Stimulated activated CD4-positive, alpha-beta T cell treated with anti-CD3 and anti-CD28 coated beads, Interleukin-12 subunit alpha, Interleukin-12 subunit beta, amount 100 ng/mL, for 48 hours (primary cell): ENCODE measurements around the gene PLIN4.

Experiments used
- DNase-seq, 3 donors: peaks; one replicate each; pipeline ENCODE4 v3.0.0-alpha.2; 2020; ENCODE audit warnings: low read depth in 2 of 3, low spot score in 1 of 3

The PLIN4 gene

DNA sequence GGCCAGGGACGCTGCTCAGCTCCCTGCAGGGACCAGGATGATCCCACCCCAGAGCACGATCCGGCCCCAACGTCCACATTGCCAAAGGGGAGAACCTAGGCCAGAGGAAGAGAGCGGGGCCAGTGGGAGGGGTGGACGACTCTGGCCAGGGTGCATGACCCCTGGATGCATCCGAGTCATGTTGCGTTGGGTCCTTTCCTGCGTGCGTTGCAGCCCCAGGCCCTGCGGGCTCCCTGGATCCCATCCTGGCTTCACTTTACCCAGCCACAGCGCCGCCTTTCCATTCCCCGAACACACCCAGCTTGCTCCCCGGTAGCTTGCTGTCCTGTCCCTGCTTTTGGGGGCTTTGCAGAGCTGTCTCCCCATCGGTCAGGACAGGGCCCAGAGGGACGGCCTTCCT is 10.5 kb downstream of the PLIN4 start:
- no peak for DNase-seq

DNA sequence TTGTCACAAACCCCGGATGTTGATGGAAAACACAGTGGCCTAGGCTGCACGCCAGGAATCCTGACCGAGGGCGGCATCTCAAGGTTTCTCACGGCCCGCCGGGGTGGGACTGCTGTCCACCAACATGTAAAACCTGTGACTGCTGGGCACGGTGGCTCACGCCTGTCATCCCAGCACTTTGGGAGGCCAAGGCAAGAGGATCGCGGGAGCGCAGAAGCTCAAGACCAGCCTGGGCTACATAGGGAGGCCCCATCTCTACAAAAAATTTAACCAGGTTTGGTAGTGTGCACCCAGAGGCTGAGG is 11.2 kb downstream of the PLIN4 start:
- DNase-seq: no peak

DNA sequence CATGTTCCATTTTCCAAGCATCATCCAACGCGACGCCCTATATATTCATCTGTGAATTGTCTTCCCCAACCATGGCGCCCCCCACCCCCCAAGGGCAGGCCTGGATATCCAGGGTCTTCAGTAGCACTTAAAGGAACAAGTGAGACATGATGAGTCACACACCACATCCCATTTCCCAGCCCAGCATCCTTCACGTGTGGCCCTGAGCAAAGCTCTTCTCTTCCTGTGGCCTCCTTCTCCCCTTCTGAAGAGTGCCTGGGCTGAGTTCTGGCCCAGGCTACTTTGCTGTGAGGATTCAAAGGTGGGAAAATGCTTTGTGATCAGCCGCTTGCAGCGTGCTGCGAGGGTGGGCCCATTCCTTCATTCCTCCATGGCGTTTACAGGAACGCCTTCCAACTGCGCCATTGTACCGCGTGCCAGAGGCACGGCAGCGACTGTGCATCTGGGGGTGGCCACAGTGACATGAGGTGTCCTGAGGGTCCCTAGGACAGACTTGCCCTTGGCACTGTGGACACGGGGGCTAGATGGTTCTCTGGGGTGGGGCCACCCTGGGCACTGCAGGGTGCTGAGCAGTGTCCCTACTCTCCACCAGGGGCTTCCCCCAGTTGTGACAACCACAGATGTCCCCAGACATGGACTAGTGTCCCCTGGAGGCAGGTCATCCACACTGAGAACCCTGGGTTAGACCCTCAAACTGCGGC is 11.7 kb downstream of the PLIN4 start:
- no peak for DNase-seq

DNA sequence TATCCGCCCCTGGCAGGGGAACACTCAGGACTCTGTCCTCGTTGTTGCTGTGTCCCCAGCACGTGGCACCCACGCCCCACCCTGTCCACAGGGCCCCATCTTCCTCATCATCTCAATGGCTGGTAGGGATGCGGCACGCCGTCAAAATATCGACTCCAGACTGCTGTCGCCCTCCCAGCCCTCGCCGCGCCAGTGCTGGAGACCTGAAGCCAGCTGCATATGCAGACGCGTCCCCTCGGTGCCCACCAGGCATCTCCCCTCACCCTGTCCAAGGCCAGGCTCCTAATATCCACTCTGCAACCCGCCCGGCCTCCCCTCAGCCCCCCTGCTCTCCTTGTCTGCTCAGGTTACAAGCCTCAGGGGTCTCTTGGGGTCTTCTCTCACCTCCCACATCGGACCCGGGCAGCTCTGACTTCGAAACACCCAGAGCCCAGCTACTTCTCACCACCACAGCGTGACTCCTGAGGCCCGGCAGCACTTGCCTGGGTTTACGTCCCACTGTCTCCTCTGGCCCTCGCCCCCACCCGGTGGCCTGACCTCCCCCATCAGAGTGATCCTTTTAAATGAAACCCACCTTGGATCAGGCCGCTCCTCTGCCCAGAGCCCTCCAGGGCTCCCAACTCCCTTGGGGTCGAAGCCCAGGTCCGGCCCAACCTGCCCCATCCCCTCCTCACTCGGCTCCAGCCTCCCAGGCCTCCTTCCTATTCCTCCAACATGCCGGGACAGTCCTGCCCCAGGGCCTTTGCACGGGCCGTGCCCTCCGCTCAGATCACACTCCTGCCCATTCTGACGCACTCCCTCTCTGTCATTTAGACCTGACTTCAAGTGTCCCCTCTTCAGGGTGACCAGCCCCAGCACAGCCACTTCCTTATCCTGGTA is 12.5 kb downstream of the PLIN4 start:
- DNase-seq: no peak

DNA sequence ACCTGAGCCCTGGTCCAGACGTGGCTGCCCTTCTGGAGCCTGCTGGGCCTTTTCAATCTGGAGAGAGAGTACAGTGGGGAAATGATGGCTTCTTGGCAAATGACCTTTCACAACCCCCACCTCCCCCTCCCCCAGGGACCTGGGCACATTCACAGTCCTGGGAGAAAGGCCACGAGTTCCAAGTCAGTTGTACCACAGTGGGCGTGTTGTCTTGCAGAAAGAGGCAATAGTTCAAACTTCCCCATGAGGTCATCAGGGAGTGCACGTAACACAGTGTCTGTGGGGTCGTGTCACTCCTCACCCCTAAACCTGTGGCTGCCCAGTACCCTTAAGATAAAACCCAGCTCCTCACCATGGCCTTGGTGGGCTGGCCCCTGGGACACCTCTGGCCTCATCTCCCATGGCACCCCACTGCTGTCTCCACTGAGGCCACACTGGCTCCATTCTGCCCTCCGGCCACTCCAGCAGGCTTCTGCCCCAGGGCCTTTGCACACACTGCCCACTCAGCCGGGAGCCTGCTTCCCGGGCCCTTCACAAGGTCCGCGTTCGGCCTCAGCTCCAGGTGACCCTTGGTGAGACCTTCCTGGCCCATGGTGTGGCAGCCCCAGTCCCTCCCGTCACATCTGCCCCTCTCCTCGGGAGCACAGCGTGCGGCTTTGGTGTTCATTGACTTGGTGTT is 13.3 kb downstream of the PLIN4 start:
- DNase-seq: no peak

DNA sequence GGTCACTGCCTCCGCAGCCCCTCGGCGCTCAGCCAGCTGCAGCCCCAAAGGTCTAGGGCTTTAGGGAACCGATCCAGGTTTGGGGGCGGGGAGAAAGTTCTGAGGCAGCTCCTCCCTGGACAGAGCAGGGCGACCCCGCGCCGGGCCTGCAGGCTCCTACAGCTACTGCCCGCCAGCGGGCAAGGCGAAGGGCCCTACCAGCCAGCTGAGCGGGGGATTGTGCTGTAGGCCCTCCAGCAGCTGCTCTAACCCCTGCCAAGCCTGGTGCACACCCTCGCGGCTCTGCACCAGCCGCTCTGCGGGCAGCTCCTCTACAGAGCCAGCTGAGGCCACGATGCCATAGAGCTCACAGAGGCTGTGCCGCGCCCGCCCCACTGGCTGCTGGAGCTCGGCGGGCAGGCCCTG is 14.0 kb downstream of the PLIN4 start:
- no peak for DNase-seq

DNA sequence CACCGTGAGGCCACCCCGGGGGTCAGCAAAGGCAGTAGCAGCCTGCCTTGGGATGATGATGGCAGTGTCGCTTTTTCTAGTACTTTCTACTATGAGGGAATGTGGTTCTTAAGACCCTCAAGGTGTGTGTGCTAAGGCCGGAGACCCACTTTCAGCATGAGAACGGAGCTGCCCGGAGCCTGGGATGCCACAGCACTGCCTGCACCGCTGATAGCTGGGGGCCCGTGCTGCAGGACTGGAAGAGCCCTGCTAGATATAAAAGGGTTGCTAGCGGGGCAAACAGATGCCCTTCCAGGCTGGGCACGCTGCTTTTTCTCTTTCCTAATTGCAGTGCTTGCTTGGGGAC is 14.5 kb downstream of the PLIN4 start:
- no peak for DNase-seq

DNA sequence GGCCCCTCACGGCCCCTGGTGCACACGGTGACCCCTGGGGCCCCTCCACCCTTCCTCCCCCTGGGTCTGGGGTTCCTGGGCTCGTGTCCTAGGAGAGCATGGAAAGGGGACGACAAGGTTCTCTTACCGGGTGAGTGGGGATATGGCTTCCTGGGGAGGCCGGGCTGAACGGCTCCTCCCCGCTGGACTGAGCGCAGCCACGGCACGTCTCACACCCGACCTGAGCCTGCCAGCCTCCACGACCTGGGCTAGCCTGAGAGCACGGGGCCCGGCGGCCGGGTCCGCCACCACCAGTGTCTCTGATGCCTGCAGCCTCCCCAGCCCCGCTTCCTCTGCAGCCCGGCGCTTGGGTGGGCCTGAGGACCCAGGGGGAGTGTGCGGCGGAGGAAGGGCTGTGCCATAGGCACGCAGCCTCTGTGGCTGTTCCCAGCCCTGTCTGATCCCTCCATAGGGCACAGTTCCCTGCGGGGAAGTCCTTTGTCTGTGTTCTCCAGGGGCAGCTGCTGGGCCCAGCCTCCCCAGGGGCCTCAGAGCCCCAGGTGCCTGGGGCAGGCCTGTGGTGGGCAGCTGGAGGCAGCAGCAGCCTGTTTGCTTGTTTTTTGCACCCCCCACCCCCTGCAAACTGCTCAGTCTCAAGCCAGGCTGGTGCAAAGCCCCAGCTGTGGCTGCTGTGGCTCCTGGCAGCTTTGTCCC is 15.0 kb downstream of the PLIN4 start:
- DNase-seq: no peak

DNA sequence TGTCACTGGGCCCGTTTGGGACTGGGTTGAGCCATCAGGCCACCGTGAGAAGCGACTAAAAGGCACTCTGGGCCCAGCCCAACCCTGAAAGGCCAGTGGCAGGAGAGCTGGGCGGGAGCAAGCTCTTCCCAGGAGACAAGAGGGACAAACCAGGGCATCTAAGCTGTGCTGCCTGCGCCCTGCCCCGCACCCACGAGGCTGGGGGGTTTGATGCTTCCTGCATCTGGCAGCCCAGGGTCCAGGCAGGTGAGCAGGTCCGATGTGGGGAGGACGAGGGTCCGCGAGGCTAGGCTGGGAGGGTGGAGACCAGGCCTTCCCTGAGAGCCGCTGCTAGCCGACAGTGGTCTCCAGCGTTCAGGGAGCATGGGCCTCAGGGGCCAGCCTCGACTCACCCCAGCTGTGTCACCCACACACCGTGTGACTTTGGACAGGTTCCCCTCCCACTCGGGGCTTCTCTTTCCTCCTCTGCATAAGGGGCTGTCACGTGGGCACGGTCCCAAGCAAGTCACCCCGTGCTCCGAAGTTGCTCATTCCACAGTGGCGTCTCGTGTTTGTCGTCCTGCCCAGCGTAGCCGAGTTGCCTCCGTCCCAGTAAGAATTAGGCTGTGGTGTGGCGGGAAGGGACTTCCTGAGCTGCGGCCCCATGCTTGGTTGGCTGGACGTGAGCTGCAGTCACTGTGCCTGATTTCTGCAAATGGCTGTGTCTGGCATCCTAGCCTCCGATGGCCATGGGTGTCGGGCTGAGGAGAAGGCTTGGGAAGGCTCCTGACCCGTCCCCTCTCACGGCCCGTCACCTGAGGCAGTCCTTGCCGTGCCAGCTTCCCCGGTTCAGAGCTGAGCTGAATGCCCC is 15.8 kb downstream of the PLIN4 start:
- DNase-seq: no peak

DNA sequence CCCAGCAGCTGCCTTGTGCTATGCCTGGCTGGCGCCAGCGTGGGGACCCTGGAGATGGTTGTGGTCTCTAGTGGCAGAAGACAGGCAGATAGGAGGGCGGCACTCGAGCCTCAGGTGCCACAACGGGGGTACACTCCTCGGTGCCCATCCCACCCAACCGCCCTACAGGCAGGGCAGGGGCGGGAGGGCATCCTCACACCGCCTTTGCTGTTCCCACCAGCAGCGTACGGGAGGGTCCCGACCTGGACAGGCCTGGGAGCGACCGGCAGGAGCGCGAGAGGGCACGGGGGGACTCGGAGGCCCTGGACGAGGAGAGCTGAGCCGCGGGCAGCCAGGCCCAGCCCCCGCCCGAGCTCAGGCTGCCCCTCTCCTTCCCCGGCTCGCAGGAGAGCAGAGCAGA is 16.6 kb downstream of the PLIN4 start:
- DNase-seq: no peak

DNA sequence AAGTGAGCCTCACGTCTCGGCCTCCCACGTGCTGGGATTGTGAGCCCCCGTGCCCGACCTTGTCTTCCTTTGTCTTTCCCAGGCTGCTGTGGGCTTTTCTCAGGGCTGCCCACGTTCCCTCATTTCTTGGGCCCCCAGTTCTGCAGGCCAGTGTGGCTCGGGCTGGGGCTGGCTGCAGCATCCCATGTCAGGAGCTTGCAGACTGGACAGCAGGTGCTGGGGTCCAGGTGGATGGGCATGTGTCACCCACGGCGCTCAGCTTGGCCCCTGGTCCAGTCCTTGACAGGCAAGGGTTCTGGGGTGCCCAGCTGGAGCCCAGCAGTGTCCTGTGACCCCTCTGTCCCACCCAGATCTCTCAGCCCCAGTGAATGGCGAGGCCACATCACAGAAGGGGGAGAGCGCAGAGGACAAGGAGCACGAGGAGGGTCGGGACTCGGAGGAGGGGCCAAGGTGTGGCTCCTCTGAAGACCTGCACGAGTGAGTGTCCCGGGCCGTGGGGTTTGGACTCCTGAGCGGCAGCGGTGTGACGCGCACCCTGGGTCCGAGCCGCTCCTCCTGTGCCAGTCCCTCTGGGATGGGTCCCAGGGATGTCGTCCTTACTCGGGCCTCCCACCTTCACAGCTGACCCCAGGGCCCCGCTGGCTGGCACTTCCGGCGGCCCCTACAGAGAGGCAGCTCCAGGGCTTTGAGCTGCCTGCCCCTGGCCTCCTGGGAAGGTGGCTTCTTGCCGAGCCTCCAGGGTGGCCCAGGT is 17.3 kb downstream of the PLIN4 start:
- DNase-seq: no peak

DNA sequence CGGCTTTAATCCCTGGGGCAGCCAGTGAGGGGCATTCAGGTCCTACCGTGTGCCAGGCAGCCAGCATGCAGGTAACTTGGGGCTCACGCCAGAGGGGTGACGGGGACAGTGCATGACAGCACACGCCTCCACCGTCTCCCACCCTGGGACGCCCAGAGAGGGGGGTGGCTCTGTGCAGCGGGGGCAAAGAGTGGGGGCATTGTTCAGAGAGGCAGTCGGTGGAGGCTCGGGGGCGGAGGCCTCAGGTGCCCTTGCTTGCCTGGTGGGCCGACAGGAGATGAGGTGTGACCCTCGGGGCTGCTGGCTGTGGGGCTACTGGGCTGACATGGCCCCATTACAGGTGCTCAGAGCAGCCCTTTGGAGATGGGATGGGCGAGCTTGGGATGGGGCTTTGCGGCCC is 18.4 kb downstream of the PLIN4 start:
- DNase-seq: no peak

DNA sequence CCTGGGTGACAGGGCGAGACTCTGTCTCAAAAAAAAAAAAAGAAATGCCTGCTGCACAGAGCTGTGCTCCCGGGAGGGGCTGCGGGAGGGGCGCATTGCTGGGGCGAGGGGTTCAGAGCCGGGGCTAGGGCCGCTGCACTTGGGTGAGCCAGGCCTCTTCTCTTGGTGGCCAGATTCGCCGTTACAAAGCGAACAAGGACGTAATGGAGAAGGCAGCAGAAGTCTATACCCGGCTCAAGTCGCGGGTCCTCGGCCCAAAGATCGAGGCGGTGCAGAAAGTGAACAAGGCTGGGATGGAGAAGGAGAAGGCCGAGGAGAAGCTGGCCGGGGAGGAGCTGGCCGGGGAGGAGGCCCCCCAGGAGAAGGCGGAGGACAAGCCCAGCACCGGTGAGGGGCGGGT is 19.0 kb downstream of the PLIN4 start:
- DNase-seq: no peak

DNA sequence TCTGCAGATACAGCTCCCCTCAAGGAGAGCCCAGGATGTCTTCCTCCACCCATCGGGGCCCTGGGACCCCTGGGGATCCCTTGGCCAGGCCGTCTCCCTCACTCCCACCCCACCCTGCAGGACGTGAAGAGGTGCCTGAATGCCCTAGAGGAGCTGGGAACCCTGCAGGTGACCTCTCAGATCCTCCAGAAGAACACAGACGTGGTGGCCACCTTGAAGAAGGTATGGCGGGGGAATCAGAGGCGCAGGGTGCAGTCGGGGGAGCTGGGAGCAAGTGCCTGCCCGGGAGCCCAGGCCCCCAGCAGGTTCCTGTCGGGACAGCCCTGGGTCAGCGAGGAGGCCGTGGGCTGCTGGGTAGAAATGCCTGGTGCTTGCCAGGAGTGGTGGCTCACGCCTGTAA is 19.6 kb downstream of the PLIN4 start:
- DNase-seq: no peak

DNA sequence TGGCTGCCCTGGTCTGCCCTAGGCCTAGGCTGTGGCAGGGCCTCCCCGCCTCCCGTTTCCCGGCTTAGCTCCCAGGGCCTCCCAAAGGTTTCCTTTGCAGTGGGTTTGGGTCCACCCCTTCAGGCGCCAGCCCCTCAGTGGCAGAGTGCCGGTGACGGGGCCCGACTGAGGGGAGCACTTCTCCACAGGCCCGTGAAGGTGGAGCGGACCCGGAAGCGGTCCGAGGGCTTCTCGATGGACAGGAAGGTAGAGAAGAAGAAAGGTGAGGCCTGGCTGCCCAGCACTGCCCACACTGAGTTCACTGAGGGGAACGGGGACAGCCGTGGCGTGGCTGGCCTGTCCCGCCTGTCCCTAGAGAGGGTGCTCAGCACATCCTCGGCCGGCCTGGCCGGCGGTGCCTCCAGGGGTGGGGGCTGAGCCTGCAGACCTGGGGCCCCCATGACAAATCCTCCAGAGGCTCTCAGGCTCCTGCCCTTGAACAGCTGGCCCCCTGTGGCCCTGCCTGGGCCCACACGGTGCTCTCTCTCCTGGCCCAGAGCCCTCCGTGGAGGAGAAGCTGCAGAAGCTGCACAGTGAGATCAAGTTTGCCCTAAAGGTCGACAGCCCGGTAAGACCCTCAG is 20.4 kb downstream of the PLIN4 start:
- DNase-seq: no peak

DNA sequence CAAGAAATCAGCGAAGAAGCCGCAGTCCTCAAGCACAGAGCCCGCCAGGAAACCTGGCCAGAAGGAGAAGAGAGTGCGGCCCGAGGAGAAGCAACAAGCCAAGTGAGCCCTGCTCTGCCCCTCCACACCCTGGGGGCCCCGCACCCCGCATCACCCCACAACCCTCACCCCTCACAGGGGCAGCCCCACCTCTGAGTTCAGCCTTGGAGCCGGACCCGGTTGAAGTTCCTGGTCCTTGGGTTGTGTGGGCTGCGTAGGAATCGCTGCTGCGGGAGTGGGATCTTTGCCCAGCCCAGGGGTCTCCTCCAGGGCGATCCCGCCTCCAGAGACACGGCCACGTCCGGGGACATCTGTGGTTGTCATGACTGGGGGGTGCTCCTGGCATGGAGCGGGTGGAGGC is 22.0 kb downstream of the PLIN4 start:
- DNase-seq: no peak

DNA sequence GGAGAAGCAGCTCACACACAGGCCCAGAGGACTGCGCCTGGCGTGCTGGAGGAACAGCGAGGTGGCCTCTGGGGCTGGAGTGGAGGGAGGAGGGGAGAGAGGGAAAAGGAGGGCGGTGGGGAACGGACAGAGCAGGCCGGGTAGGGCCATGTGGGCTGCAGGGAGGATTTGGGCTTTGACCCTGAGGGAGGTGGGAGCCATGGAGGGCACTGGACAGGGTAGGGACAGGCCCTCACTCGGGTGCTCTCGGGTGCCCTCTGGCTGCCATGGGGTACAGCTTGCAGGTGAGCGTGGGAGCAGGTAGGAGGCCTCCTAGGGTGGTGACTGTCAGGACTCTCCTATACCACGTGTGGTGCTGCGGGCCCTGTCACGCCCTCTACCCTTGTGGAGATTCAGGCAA is 22.8 kb downstream of the PLIN4 start:
- no peak for DNase-seq

DNA sequence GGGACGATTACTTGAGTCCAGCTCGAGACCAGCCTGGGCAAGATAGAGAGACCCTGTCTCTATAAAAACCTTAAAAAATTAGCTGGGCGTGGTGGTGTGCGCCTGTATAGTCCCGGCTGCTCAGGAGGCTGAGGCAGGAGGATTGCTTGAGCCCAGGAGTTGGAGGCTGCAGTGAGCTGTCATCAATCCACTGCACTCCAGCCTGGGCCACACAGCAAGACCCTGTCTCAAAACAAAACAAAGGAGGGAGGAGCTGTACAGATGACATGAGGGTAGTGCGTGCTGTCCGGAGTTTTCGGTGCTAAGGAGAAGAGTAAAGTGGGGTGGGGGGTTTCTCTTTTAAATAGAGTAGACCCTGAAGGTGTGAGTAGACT is 23.6 kb downstream of the PLIN4 start:
- no peak for DNase-seq

DNA sequence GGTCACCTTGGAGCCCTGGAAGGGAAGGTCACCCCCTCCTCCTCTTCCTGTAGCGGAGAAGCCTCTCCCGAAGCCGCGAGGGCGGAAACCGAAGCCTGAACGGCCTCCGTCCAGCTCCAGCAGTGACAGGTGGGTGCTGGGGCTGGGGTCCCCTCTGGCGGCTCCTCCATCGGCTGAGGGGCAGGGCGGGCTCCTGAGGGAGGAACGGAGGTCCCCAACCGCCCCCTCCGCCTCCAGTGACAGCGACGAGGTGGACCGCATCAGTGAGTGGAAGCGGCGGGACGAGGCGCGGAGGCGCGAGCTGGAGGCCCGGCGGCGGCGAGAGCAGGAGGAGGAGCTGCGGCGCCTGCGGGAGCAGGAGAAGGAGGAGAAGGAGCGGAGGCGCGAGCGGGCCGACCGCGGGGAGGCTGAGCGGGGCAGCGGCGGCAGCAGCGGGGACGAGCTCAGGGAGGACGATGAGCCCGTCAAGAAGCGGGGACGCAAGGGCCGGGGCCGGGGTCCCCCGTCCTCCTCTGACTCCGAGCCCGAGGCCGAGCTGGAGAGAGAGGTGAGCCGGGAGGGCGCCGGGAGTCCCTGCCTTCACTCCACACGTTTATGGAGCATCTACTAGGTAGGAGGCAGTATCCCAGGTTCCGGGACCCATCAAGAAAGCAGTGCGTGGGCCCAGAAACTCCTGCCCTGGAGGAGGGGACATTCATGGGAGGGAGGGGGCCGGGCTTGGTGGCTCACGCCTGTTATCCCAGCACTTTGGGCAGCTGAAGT is 24.2 kb downstream of the PLIN4 start:
- DNase-seq: no peak
